NCI-H69 (cell line): ENCODE measurements around the gene GCH1.
A peak's percentile ranks its signal among the peaks of the same experiment; 100 is the strongest.

ENCODE experiments used
- DNase-seq: peaks from one replicate; lab custom pipeline; 2025; lab: John Stamatoyannopoulos, UW

GCH1 gene

GRCh38 chr14:54866588-54866987 is 36.0 kb downstream of the GCH1 start:
- DNase-seq = peak; percentile 25

DNA sequence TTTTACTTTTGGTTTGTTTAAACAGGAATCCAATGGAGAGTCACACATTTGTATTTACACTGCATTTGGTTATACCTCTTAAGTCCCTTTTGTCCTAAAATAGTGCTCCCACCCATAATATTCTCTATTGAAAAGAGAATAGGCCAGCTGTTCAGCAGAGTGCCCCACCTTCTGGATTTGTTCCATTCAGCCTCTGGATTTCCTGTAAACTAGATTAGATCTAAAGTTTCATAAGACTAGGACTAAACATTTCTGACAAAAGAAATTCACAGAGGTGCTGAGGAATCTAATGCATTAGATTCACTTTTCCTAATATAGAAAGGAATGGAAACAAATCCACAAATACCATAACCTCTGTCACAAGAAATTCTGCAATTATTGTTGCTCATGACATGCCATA is 38.1 kb downstream of the GCH1 start:
- peak; percentile 77 for DNase-seq

DNA sequence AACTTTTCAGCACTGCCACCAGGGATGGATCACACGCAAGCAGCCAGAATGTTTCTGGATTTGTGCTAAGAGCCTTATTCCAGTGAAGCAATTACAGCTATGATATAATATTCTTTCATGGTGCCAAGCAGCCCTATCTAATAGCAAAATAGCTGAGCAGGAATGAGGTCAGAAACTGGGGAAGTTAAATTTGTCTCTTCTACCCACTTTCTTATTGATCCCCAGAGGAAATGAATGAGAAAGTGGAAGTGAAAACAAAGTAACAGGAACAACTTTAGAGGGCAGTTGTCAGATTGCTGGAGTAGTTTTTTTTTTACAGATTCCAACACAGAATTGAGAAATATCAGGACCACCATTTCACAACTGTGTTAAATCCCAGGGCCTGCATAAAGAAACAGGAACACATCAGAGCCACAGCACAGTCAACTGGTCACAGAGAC is 44.8 kb downstream of the GCH1 start:
- DNase-seq = no peak

- peak; percentile 16 for DNase-seq
Measured at GRCh38 chr14:54856152-54856551, 46.5 kb downstream of the GCH1 start.

DNA sequence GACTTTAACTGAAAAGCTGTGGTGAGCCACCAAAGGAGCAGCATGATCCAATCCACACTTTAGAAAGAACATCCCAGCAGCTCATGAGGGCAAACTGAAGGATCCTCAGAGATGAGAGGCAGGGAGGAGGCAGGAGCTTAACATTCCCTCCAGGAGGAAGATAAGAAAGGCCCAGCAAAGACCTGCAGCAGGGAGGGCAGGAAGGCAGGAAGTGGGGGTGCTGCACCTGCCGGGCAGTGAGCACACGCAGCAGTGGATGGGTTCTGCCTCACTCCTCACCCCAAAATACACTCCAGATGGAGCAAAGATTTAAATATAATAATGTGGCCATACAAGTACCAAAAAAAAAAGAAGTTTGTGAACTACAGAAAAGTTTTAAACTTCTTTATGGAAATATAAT is 48.4 kb downstream of the GCH1 start:
- peak; percentile 9 for DNase-seq

DNA sequence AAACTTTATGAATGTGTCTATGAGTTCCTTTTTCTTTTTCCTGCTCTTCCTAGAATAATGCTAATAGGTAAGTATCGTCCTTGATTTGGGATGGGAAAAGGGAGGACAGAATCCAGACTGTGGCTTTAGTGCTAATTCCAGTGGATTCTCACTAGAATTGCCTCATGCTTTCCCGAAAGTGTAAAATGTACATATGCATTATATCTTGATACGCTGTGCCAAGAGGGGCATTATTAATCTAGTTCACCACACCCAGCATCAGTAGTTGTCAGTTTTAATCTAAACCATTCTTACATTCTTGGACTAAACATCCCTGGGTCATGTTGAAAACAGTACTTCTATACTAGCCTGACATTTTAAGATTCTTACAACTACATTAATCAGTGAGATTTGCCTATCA is 49.3 kb downstream of the GCH1 start:
- DNase-seq = no peak

DNA sequence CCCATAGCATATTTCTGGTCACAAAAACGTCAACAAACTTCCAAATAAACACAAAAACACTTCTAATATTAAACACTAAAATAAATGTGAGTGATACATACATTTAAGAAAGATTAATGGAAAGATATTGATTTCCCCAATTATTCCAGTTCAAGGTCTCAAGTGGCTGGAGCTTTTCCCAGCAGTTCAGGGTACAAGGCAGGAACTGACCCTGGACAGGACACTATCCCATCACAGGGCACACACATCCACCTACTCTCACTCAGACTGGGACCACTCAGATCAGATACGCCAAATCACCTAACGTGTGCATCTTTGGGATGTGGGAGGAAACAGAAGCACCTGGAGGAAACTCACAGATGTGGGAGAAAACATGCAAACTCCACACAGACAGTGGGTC is 50.4 kb downstream of the GCH1 start:
- DNase-seq = no peak

DNA sequence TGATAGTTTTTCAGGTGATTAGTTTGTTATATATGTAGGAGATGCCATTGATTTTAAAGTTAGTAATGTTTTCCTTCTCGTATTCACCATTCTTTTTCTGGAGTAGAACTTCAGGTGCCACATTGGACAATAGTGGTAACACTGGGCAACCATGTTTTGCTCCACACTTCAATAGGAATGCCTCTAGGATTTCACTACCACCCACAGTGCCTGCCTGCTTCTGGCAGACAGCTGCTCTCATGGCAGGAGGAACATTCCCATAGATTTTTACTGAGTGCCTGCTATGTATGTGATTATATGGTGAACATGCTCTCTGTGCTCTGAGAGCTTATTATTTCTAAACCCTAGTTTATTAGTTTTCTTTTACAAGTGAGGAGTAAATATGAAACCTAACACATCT is 53.7 kb downstream of the GCH1 start:
- peak; percentile 18 for DNase-seq

DNA sequence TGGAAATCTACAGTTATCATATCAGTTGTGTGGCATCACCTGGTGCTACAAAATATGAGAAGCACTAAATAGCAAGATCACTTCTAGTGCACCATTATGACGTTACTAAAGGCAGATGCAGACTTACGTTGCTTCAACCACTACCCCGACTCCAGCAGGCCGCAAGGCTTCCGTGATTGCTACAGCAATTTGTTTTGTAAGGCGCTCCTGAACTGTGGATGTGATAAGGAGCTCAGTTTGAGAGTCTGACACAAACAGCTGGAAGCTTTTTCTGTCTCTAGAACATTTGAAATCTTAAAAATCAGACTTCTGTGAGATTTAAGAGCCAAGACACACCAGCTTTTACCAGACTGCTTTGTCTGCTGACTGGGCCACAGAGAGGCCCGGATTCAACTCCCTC is 57.0 kb downstream of the GCH1 start:
- no peak for DNase-seq

GRCh38 chr14:54844479-54844878 is 58.1 kb downstream of the GCH1 start:
- no peak for DNase-seq

DNA sequence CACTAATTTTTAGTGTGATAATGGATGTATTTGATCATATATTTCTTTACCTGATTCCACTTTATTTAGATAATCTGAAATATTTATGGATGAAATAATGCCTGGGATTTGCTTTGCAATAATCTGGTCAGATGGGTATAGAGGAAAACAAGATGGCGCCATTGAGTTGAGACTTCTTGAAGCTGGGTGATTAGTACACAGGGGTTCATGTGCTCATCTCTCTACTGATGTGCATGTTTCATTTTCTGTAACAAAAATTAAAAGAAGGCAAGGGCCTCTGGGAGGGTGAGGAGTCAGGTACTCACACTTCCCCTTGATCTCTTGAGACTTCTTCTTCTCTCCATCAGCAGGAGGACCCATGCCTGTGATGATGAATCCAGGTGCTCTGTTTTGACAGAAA is 61.8 kb downstream of the GCH1 start:
- DNase-seq = no peak

DNA sequence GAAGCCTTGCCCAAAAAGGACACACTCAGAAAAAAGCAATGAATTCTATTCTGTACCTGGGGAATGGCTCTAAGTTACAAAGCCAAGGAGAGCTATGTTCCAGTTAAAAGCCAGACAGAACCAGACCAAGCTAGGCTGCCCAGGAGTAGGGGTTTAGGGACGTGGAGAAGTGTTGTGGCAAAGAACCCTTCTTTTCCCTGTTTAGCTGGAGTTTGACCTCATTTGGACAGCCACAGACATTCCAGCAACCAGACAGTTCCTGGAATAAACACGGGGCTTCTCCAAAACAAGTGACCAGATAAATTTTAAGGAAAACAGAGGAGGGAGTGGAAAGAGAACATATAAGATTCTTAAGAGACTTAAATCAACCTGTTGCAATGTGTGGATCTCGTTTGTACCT is 62.3 kb downstream of the GCH1 start:
- no peak for DNase-seq

GRCh38 chr14:54839701-54840119 is 62.9 kb downstream of the GCH1 start:
- no peak for DNase-seq

- DNase-seq = no peak
Measured at GRCh38 chr14:54838931-54839512, 63.6 kb downstream of the GCH1 start.

- no peak for DNase-seq
Measured at GRCh38 chr14:54837508-54838149, 65.0 kb downstream of the GCH1 start.

DNA sequence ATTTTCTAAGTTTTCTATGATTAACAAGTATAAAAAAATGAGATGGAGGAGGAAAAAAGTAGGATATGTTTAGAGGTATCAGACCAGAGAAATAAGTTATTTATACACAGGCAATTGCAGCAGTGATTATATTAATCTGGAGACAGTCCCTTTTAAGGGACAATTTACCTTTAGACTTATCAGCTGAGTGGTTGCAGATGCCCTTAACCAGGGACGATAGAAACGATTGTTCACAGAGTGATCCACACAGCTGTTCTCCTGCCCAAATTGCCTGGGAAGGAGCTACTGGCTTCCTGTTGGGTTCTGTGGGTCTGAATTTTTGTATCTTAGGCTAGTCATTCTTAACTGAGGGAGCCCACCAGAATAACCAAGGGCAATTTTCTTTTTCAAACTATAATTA is 66.4 kb downstream of the GCH1 start:
- no peak for DNase-seq

DNA sequence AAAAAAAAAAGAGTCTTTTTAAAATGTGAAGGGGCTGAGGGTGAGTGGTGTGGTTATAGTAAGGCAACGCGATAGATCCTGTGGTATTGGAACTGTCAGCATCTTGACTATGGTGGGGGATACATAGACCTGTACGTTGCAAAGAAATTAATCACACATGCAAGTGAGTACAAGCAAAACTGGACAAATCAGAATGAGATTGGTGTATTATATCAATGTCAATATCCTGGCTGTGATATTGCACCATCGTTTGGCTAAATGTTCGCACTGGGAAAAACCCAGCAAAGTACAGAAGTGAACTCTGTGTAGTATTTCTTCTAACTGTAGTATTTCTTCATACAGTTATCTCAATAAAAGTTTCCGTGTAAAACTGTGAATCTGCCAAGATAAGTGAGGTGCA is 67.9 kb downstream of the GCH1 start:
- no peak for DNase-seq

GRCh38 chr14:54834081-54834480 is 68.5 kb downstream of the GCH1 start:
- no peak for DNase-seq

GRCh38 chr14:54830650-54831049 is 72.0 kb downstream of the GCH1 start:
- DNase-seq = no peak

- DNase-seq = no peak
Measured at GRCh38 chr14:54829486-54830224, 73.0 kb downstream of the GCH1 start.

DNA sequence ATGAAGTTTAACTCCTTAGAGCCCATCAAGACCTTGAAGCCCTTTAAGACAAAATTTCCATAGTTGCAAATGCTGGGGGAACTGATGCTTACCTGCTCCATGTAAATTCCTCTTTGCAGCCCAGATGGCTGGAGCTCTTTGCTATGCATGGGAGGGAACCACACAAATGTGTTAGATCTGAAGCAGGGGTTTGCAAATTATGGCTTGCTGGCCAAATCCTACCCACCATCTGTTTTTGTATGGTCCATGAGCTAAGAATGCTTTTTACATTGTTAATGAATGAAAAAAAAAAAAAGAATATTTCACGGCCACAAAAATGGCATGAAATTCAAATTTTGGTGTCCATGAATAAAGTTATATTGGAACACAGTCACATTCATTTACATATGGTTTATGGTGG is 74.6 kb downstream of the GCH1 start:
- no peak for DNase-seq

DNA sequence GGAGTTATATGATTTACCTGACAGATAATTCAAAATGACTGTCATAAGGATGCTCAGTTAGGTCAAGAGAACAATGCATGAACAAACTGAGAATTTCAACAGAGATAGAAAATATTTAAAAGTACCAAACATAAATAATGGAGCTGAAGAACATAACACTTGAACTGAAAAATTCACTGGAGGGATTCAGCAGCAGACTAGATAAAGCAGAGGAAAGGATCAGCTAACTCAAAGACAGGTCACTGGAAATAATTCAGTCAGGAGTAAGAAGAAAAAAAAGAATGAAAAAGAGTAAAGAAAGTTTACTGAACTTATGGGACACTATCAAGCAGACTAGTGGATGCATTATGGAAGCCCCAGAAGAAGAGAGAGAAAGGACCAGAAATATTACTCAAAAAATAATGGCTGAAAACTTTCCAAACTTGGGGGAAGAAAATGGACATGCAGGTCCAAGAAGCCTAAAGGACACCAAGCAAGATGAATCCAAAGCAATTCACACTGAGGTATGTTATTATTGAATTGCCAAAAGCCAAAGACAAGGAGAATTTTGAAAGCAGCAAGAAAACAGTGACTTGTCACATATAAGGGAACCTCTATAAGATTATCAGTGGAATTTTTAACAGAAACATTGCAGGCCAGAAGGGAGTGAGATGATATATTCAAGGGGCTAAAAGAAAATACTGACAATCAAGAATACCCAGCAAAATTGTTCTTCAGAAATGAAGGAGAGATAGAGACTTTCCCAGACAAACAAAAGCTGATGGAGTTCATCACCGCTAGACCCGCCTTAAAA is 78.7 kb downstream of the GCH1 start:
- DNase-seq = no peak

DNA sequence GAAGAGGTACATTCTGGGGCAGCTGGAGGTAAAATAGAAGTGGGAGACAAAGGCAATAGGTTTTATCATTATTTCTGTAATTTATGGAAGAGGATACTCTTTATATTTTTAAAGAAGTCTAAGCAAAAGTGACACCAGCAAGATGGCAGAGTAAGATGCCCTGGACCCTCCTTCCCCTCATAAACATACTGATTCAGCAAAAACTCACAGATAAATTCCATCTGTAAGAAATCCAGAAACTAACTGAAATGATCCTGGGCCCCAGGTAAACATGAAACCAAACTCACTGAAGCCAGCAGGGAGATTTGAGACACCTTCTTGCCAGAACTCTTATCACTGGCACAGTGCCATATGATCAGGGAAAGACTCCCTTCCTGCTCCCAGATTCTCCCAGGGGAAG is 79.9 kb downstream of the GCH1 start:
- DNase-seq = peak; percentile 25
